OCI-LY3 (cell line): ENCODE data around the gene HSF2BP.

Source experiments
- CTCF ChIP-seq: fragments of 200-600, 300-600 bp; sonication (generic); IDR thresholded peaks from 2 replicates; pipeline ENCODE4 v1.5.1; 2014; ENCODE audit warnings: antibody characterized with exemption, low read length, low read depth
- EZH2phosphoT487 ChIP-seq: fragments of 200-600 bp; shearing (Covaris generic); IDR thresholded peaks from 2 replicates; pipeline ENCODE4 v1.6.1; 2018; ENCODE audit warnings: antibody characterized with exemption, mixed run types, low read depth

- no peak for TF ChIP-seq CTCF
- no peak for TF ChIP-seq EZH2phosphoT487
Measured at GRCh38 chr21:43603641-43604504, 55.4 kb downstream of the HSF2BP start.
